Spleen (tissue), 11 donors: ENCODE results near the gene TTC23. TPM values are rescaled to one million over a fixed set of nuclear protein-coding genes. Genes with fewer than 3 reads are reported as not detected.

Source experiments
- DNase-seq: peaks from one replicate; pipeline ENCODE4 v3.0.0-alpha.2; 2020
- H3K27ac ChIP-seq, 8 donors: fragments of 200-600 bp; sonication (generic) in 7 of 8; 1 replicate in 4 of 8; 2 replicates in 4 of 8; pipeline versions ENCODE4 v1.5.0 to v1.8.0; 2016 to 2021; ENCODE audit warnings: inconsistent platforms in 4 of 8, mild to moderate bottlenecking in 4 of 8, moderate library complexity in 1 of 8
- H3K27me3 ChIP-seq, 7 donors: fragments of 200-600 bp; sonication (generic) in 6 of 7; replicated peaks in 1 of 7; 1 replicate in 4 of 7; 2 replicates in 3 of 7; pipeline versions ENCODE4 v1.5.0 to v1.8.0; 2016 to 2021; ENCODE audit warnings: inconsistent platforms in 3 of 7, mild to moderate bottlenecking in 1 of 7
- H3K36me3 ChIP-seq, 6 donors: fragments of 200-600 bp; sonication (generic) in 5 of 6; 1 replicate in 4 of 6; 2 replicates in 2 of 6; pipeline versions ENCODE4 v1.5.0 to v1.8.0; 2016 to 2021; ENCODE audit warnings: inconsistent platforms in 2 of 6
- H3K4me1 ChIP-seq, 6 donors: fragments of 200-600 bp; sonication (generic) in 5 of 6; 1 replicate in 3 of 6; 2 replicates in 3 of 6; pipeline versions ENCODE4 v1.5.0 to v1.8.0; 2016 to 2021; ENCODE audit warnings: inconsistent platforms in 3 of 6
- H3K4me3 ChIP-seq, 8 donors: fragments of 200-600 bp; sonication (generic) in 7 of 8; 1 replicate in 4 of 8; 2 replicates in 4 of 8; pipeline versions ENCODE4 v1.5.0 to v1.8.0; 2016 to 2021; ENCODE audit warnings: inconsistent platforms in 4 of 8, mild to moderate bottlenecking in 4 of 8, moderate library complexity in 2 of 8
- H3K9me3 ChIP-seq, 8 donors: fragments of 200-600 bp; sonication (generic) in 7 of 8; 1 replicate in 4 of 8; 2 replicates in 4 of 8; pipeline versions ENCODE4 v1.5.0 to v1.8.0; 2016 to 2021; ENCODE audit warnings: inconsistent platforms in 4 of 8
- POLR2A ChIP-seq, 3 donors: fragments of 450-650 bp; IDR thresholded peaks; one replicate each; pipeline ENCODE4 v1.5.1; 2017; ENCODE audit warnings: antibody characterized with exemption in 3 of 3, mild to moderate bottlenecking in 1 of 3
- POLR2AphosphoS5 ChIP-seq, 3 donors: sonication (generic); formaldehyde crosslinking; IDR thresholded peaks; one replicate each; pipeline ENCODE4 v1.5.1; 2017; ENCODE audit warnings: antibody characterized with exemption in 3 of 3
- WGBS, 5 donors: extraction: QIAGEN DNeasy Blood & Tissue Kit in 3 of 5; methylation state at CpG; one replicate each; pipeline versions ENCODE4 v1.1.5 to v1.1.7; 2013 to 2018; 5-methylcytosine and 5-hydroxymethylcytosine counted together
- intact Hi-C: fragments of 100-400 bp; cut with DNase I; formaldehyde crosslinking; loops from one replicate; pipeline ENCODE4 v1.15.0; 2023; ENCODE audit warnings: low total_unique reads
- polyA plus RNA-seq, 3 donors: library from polyadenylated mRNA; stranded (reverse); fragments of 200-250 nt; gene quantifications; one replicate each; pipeline ENCODE4 v1.2.1, GENCODE V29; 2013
- total RNA-seq, 7 donors: library from RNA; depleted of rRNA in 3 of 7; stranded (reverse); fragments of >200 nt in 3 of 7; fragmentation: NEBNext Ultra II Directional in 4 of 7; extraction: Animal tissue kit (Norgen Biotek cat#: 25700) in 4 of 7; gene quantifications; one replicate each; pipeline versions ENCODE4 v1.1.0 to v1.2.1, GENCODE V29; 2016 to 2021
- TF ChIP-seq, protein P1 (sequence below), 11 experiments: fragments of 200-600 bp in 7 of 11; fragments of 450-650 bp in 4 of 11; sonication (generic) in 4 of 11; IDR thresholded peaks in 8 of 11; conservative IDR thresholded peaks in 3 of 11; 1 replicate in 7 of 11; 2 replicates in 4 of 11; pipeline versions ENCODE4 v1.4.0 to v1.8.0; 2016 to 2021; ENCODE audit warnings: antibody characterized with exemption in 11 of 11, inconsistent platforms in 4 of 11, mild to moderate bottlenecking in 1 of 11
- donor health status: healthy with polysubstance abuse.
- donor health status: DM: no; HTN: no; CAD: no; lungs with moderate emphysema.
- donor health status: DM: no; HTN: no; CAD: no.
- donor health status: Bipolar disorder and iron deficiency.
- donor health status: healthy.
- donor health status: DM: no; HTN: no; CAD: no.
- donor health status: DM: yes; HTN: yes; CAD: no.

Gene TTC23
- total and polyA plus RNA-seq, 10 donors = 3.6 to 17.0 (median 12.0) TPM

DNA sequence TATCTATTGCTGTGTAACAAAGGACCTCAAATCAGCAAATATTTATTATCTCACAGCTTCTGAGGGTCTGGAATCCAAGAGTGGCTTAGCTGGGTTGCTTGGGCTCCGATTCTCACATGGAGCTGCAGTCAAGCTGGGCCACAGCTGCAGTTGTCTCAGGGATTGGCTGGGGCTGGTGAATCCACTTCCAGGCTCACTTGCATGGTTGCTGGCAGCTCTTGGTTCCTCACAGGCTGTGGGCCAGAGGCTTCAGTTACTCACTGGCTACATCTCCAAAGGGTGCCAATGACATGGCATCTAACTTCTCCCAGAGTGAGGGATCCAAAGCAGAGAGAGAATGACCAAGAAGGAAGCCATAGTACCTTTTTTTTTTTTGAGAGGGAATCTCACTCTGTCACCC is 158.4 kb downstream of the TTC23 start:
- Histone ChIP-seq H3K4me3 (no peak overlapping the region), H3K36me3 (no peaks in the 10 kb centered on the region), H3K9me3 (no peaks in the 10 kb centered on the region), H3K27ac (peak overlapping the region in 3 of 8 donors; percentile 18 to 59 (median 42)), H3K27me3 (peaks cover 0 to under 1% (median 0%) of the 10 kb centered on the region in 7 donors), H3K4me1 (peaks cover 0 to 14% (median 2%) of the 10 kb centered on the region in 6 donors)
- intact Hi-C loops = no loop called here
- no peak for DNase-seq
- WGBS, 5 donors = 79 to 100% (median 96%) methylated on average over 1 of the region's 1 CpG
- no peak for TF ChIP-seq POLR2AphosphoS5 (IDR thresholded peaks at IDR 0.05)
- TF ChIP-seq, protein P1, sequence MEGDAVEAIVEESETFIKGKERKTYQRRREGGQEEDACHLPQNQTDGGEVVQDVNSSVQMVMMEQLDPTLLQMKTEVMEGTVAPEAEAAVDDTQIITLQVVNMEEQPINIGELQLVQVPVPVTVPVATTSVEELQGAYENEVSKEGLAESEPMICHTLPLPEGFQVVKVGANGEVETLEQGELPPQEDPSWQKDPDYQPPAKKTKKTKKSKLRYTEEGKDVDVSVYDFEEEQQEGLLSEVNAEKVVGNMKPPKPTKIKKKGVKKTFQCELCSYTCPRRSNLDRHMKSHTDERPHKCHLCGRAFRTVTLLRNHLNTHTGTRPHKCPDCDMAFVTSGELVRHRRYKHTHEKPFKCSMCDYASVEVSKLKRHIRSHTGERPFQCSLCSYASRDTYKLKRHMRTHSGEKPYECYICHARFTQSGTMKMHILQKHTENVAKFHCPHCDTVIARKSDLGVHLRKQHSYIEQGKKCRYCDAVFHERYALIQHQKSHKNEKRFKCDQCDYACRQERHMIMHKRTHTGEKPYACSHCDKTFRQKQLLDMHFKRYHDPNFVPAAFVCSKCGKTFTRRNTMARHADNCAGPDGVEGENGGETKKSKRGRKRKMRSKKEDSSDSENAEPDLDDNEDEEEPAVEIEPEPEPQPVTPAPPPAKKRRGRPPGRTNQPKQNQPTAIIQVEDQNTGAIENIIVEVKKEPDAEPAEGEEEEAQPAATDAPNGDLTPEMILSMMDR (IDR thresholded peaks at IDR 0.05 in 8 of 11, conservative IDR thresholded peaks at IDR 0.05 in 3 of 11) = no peak
- no peak for TF ChIP-seq POLR2A (IDR thresholded peaks at IDR 0.05)

DNA sequence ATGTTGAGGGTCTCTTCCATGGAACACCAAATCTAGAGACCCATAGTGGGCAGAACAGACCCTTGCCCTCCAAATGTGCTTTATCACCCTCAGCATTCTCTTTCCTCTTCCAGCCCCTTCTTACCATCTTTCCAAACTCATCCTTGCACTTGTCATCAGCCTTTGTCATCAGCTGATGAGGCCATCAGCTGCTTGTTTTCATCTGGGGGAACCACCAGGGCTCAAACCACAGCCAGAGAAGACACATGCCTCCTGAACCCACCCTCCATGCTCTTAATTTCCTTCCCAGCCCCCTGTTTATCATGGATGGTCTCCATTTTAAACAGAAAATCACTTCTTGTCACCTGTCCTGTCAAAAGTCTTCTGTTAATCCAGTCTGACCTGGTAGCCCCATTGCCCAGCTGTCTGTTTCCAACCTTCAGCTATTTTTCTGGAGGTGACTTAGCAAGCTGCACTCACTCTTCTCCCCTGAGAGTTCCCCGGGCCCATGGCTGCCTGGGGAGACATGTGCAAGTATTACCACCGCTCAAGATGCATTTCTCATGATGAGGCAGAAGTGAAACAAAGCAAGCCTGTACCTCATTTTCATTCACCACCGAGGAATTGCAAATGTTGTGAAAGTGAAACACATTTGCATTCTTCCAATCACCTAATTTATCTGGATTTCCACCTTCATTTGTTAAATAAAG is 159.2 kb downstream of the TTC23 start:
- no peak overlapping the region for H3K4me3 ChIP-seq
- intact Hi-C loops = no loop called here
- H3K4me1 ChIP-seq = peaks cover 0 to 14% (median 2%) of the 10 kb centered on the region in 6 donors
- H3K36me3 ChIP-seq = no peaks in the 10 kb centered on the region
- TF ChIP-seq POLR2AphosphoS5 (IDR thresholded peaks at IDR 0.05) = no peak
- no peak for TF ChIP-seq POLR2A (IDR thresholded peaks at IDR 0.05)
- TF ChIP-seq, protein P1 (IDR thresholded peaks at IDR 0.05 in 8 of 11, conservative IDR thresholded peaks at IDR 0.05 in 3 of 11) = no peak
- no peaks in the 10 kb centered on the region for H3K27me3 ChIP-seq
- 25 to 43% (median 35%) methylated on average over 3 of the region's 3 CpGs for WGBS, 5 donors
- DNase-seq = no peak
- no peaks in the 10 kb centered on the region for H3K9me3 ChIP-seq
- peak overlapping the region in 4 of 8 donors; percentile 35 to 59 (median 40) for H3K27ac ChIP-seq

DNA sequence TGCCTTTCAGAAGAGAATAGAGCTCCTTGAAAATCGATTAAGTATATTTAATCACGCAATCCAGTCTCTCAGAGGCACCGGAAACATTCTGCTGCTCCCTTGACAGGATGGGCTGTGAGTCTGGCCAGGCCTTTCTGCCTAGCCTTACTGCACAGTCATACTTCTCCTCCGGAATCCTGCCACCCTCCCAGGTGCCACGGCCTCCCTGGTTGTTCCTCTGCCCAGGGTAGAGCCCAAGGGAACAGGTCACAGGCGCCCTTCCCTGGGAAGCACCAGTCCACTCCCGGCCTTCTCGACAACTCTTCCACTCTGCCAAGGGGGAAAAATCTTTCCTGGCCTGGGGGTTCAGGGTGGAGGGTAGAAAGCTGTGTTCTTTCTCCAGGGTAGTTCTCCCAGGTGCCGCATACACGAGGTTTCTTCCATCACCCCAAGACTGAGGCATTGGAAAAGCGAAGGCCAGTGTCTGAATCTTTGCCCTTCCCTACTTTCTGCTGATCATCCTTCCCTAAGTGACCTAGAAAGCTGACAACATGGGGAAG is 161.9 kb downstream of the TTC23 start:
- Histone ChIP-seq H3K27me3 (no peaks in the 10 kb centered on the region), H3K4me1 (peaks cover 0 to 14% (median 2%) of the 10 kb centered on the region in 6 donors), H3K36me3 (no peaks in the 10 kb centered on the region), H3K9me3 (peaks cover 0 to 6% (median 5%) of the 10 kb centered on the region in 8 donors), H3K4me3 (no peak overlapping the region), H3K27ac (no peak overlapping the region)
- 87 to 95% (median 92%) methylated on average over 11 of the region's 11 CpGs for WGBS, 5 donors
- TF ChIP-seq, protein P1 (IDR thresholded peaks at IDR 0.05 in 8 of 11, conservative IDR thresholded peaks at IDR 0.05 in 3 of 11) = no peak
- no peak for TF ChIP-seq POLR2A (IDR thresholded peaks at IDR 0.05)
- TF ChIP-seq POLR2AphosphoS5 (IDR thresholded peaks at IDR 0.05) = no peak
- DNase-seq = no peak
- intact Hi-C loops = no loop called here

DNA sequence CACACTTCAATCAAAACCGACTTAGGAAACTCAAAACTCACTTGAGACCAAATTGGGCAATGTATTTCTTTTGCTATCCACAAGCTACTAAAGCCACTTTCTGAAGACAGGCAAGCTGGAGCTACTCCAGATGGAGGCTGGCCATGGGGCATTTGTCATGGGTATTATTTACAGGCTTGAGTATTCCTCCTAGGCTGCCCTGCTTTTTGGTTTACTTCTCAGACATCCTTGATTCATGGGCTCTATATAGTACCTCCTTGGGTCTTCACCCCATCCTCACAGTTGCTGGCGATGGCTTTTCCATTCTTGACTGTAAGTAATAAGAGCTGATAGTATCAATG is 163.1 kb downstream of the TTC23 start:
- intact Hi-C loops = no loop called here
- 90 to 97% (median 92%) methylated on average over 2 of the region's 2 CpGs for WGBS, 5 donors

More for the DNA sequence above, 163.1 kb downstream of the TTC23 start:
- no peak overlapping the region for H3K4me3 ChIP-seq
- peaks cover 0 to 10% (median 5%) of the 10 kb centered on the region in 8 donors for H3K9me3 ChIP-seq
- peaks cover 0 to 14% (median 2%) of the 10 kb centered on the region in 6 donors for H3K4me1 ChIP-seq
- no peak for DNase-seq
- H3K27me3 ChIP-seq = peaks cover 0 to 7% (median 0%) of the 10 kb centered on the region in 7 donors
- H3K27ac ChIP-seq = no peak overlapping the region
- no peaks in the 10 kb centered on the region for H3K36me3 ChIP-seq
- no peak for TF ChIP-seq POLR2A (IDR thresholded peaks at IDR 0.05)
- TF ChIP-seq POLR2AphosphoS5 (IDR thresholded peaks at IDR 0.05) = no peak
- TF ChIP-seq, protein P1 (IDR thresholded peaks at IDR 0.05 in 8 of 11, conservative IDR thresholded peaks at IDR 0.05 in 3 of 11) = no peak
